Hepatocyte (in vitro differentiated cells): ENCODE measurements around the gene CRYBG2.

Experiments used
- EZH2 ChIP-seq: fragments of 200-600 bp; sonication (generic); IDR thresholded peaks from 2 replicates; pipeline ENCODE4 v1.6.1; 2016; ENCODE audit warnings: antibody characterized with exemption, mild to moderate bottlenecking, borderline replicate concordance
- TF ChIP-seq, protein P1 (sequence below): fragments of 200-600 bp; sonication (generic); IDR thresholded peaks from 2 replicates; pipeline ENCODE4 v1.5.1; 2016; ENCODE audit warnings: antibody characterized with exemption, mild to moderate bottlenecking; ENCODE audit not compliant: poor library complexity

DNA sequence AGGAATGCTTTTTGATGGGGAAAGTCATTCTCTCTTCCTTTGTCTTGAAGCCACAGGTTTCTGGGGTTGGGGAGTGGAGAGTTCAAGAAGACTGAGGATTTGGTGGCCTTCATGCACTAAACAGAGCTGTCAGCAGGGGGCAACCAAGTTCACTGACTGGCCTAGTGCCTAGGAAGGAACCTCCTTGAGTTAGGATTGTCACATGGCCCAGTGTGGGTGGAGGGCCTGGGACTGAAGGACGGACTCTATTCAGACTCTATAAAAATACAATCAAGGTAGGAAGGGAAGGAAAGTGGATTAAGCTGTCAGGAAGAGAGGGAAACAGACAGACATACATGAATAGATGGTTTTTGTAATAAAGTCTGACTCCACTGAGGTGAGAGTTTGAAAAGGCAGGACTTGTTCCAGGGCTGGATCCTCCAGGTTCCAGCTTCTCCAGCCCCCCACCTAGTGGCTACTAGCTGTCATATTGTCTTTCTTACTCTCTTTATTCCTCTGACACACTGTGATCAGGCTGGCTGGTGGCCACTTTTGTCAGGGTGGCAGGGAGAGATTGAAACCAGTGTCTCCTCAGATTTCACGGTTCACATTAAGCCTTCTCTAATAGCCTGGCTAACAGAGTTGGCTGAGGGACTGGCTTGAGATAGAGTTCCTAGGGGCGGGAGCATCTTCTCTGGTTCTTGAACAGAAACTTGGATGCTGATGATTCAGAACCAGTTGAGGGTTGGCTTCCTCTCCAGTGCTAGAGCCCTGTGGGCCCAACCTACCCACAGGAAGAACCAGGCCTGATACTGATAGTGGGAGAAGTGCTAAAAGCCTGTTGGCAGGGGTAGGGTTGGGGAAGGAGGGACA is 78.1 kb downstream of the CRYBG2 start:
- TF ChIP-seq, protein P1, sequence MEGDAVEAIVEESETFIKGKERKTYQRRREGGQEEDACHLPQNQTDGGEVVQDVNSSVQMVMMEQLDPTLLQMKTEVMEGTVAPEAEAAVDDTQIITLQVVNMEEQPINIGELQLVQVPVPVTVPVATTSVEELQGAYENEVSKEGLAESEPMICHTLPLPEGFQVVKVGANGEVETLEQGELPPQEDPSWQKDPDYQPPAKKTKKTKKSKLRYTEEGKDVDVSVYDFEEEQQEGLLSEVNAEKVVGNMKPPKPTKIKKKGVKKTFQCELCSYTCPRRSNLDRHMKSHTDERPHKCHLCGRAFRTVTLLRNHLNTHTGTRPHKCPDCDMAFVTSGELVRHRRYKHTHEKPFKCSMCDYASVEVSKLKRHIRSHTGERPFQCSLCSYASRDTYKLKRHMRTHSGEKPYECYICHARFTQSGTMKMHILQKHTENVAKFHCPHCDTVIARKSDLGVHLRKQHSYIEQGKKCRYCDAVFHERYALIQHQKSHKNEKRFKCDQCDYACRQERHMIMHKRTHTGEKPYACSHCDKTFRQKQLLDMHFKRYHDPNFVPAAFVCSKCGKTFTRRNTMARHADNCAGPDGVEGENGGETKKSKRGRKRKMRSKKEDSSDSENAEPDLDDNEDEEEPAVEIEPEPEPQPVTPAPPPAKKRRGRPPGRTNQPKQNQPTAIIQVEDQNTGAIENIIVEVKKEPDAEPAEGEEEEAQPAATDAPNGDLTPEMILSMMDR = peak; percentile 62
- TF ChIP-seq EZH2 = no peak
